H9 (cell line): ENCODE data around the gene CAMTA1. TPM values are rescaled to one million over a fixed set of nuclear protein-coding genes. Genes with fewer than 3 reads are reported as not detected.

ENCODE experiments used
- DNase-seq: peaks from one replicate; pipeline ENCODE4 v3.0.0-alpha.2; 2017
- H2AFZ ChIP-seq: one replicate; pipeline ENCODE4 v1.6.1; 2013; ENCODE audit warnings: mild to moderate bottlenecking, low read length, control low read depth, moderate library complexity
- H2AK5ac ChIP-seq: 2 replicates; pipeline ENCODE4 v1.6.1; 2013; ENCODE audit warnings: low read length, control low read depth, mixed read lengths; ENCODE audit not compliant: insufficient read length
- H2BK120ac ChIP-seq: one replicate; pipeline ENCODE4 v1.6.1; 2013; ENCODE audit warnings: low read depth, mild to moderate bottlenecking, low read length, control low read depth, inconsistent platforms; ENCODE audit not compliant: poor library complexity, severe bottlenecking
- H2BK12ac ChIP-seq: 2 replicates; pipeline ENCODE4 v1.6.1; 2013; ENCODE audit warnings: low read length, control low read depth, mixed read lengths, low read depth; ENCODE audit not compliant: insufficient read length
- H2BK15ac ChIP-seq: 2 replicates; pipeline ENCODE4 v1.6.1; 2013; ENCODE audit warnings: low read depth, low read length, control low read depth
- H2BK20ac ChIP-seq: one replicate; pipeline ENCODE4 v1.6.1; 2013; ENCODE audit warnings: low read depth, mild to moderate bottlenecking, low read length, control low read depth, inconsistent platforms; ENCODE audit not compliant: poor library complexity, severe bottlenecking
- H2BK5ac ChIP-seq: 2 replicates; pipeline ENCODE4 v1.6.1; 2013; ENCODE audit warnings: low read length, control low read depth, mixed read lengths; ENCODE audit not compliant: insufficient read length
- H3K14ac ChIP-seq: 2 replicates; pipeline ENCODE4 v1.6.1; 2013; ENCODE audit warnings: low read length, control low read depth; ENCODE audit not compliant: insufficient read depth
- H3K18ac ChIP-seq: 2 replicates; pipeline ENCODE4 v1.6.1; 2013; ENCODE audit warnings: low read depth, mild to moderate bottlenecking, mixed read lengths, low read length, control low read depth; ENCODE audit not compliant: insufficient read length
- H3K23ac ChIP-seq: 2 replicates; pipeline ENCODE4 v1.6.1; 2013; ENCODE audit warnings: low read length, control low read depth, mixed read lengths, low read depth; ENCODE audit not compliant: insufficient read length
- H3K23me2 ChIP-seq: 2 replicates; pipeline ENCODE4 v1.6.1; 2013; ENCODE audit warnings: low read depth, mild to moderate bottlenecking, mixed read lengths, low read length, control low read depth; ENCODE audit not compliant: insufficient read length, poor library complexity, severe bottlenecking
- H3K27ac ChIP-seq: 2 replicates; pipeline ENCODE4 v1.5.1; 2013; ENCODE audit warnings: low read length, control low read depth, mixed read lengths, low read depth; ENCODE audit not compliant: insufficient read length
- H3K27me3 ChIP-seq: 2 replicates; pipeline ENCODE4 v1.6.1; 2013; ENCODE audit warnings: low read length, control low read depth, inconsistent platforms; ENCODE audit not compliant: insufficient read depth
- H3K4ac ChIP-seq: 2 replicates; pipeline ENCODE4 v1.6.1; 2013; ENCODE audit warnings: low read depth, mild to moderate bottlenecking, control low read depth, inconsistent platforms, low read length, moderate library complexity
- H3K4me1 ChIP-seq: 2 replicates; pipeline ENCODE4 v1.6.1; 2013; ENCODE audit warnings: low read length, control low read depth, inconsistent platforms; ENCODE audit not compliant: insufficient read depth
- H3K4me2 ChIP-seq: 2 replicates; pipeline ENCODE4 v1.6.1; 2013; ENCODE audit warnings: low read length, control low read depth, mixed read lengths; ENCODE audit not compliant: insufficient read length, insufficient read depth
- H3K56ac ChIP-seq: 2 replicates; pipeline ENCODE4 v1.6.1; 2013; ENCODE audit warnings: low read depth, mild to moderate bottlenecking, mixed read lengths, low read length, control low read depth; ENCODE audit not compliant: insufficient read length
- H3K79me1 ChIP-seq: 2 replicates; pipeline ENCODE4 v1.6.1; 2013; ENCODE audit warnings: low read depth, mild to moderate bottlenecking, moderate library complexity, low read length, control low read depth, inconsistent platforms; ENCODE audit not compliant: insufficient read depth, poor library complexity, severe bottlenecking
- H3K79me2 ChIP-seq: 2 replicates; pipeline ENCODE4 v1.6.1; 2013; ENCODE audit warnings: low read length, control low read depth, inconsistent platforms; ENCODE audit not compliant: insufficient read depth
- H3K9ac ChIP-seq: 2 replicates; pipeline ENCODE4 v1.6.1; 2013; ENCODE audit warnings: low read length, control low read depth, mixed read lengths; ENCODE audit not compliant: insufficient read length; ENCODE audit errors: extremely low read depth
- H3K9me3 ChIP-seq: one replicate; pipeline ENCODE4 v1.6.1; 2013; ENCODE audit warnings: low read depth, low read length, inconsistent platforms; ENCODE audit not compliant: control insufficient read depth
- H3T11ph ChIP-seq: one replicate; pipeline ENCODE4 v1.6.1; 2013; ENCODE audit warnings: mild to moderate bottlenecking, low read length, control low read depth, inconsistent platforms
- H4K20me1 ChIP-seq: one replicate; pipeline ENCODE4 v1.6.1; 2013; ENCODE audit not compliant: control insufficient read depth, insufficient read length, insufficient read depth
- H4K5ac ChIP-seq: 2 replicates; pipeline ENCODE4 v1.6.1; 2013; ENCODE audit warnings: low read depth, mild to moderate bottlenecking, mixed read lengths, low read length, control low read depth; ENCODE audit not compliant: insufficient read length
- H4K8ac ChIP-seq: replicated peaks from 2 replicates; pipeline ENCODE4 v1.6.1; 2013; ENCODE audit warnings: low read length, control low read depth, mixed read lengths, low read depth; ENCODE audit not compliant: insufficient read length
- H4K91ac ChIP-seq: 2 replicates; pipeline ENCODE4 v1.6.1; 2013; ENCODE audit warnings: low read depth, mild to moderate bottlenecking, moderate library complexity, mixed read lengths, low read length, control low read depth; ENCODE audit not compliant: insufficient read length
- H3K27ac Mint-ChIP-seq, 3 experiments: 2 replicates in 2 of 3; 3 replicates in 1 of 3; pipeline ENCODE4 v1.8.0; 2020 to 2021; ENCODE audit warnings: mixed read lengths in 3 of 3, mild to moderate bottlenecking in 1 of 3, moderate library complexity in 1 of 3
- H3K27me3 Mint-ChIP-seq: 2 replicates; pipeline ENCODE4 v1.8.0; 2021; ENCODE audit warnings: low read depth, mild to moderate bottlenecking, moderate library complexity, mixed read lengths
- H3K36me3 Mint-ChIP-seq, 3 experiments: 2 replicates in 2 of 3; 3 replicates in 1 of 3; pipeline ENCODE4 v1.8.0; 2020 to 2021; ENCODE audit warnings: low read depth in 3 of 3, mixed read lengths in 3 of 3; ENCODE audit not compliant: insufficient read depth in 1 of 3
- H3K4me1 Mint-ChIP-seq, 2 experiments: 2 replicates each; pipeline ENCODE4 v1.8.0; 2020; ENCODE audit warnings: mixed read lengths in 2 of 2
- H3K4me3 Mint-ChIP-seq, 2 experiments: 2 replicates in 1 of 2; 3 replicates in 1 of 2; pipeline ENCODE4 v1.8.0; 2020 to 2021; ENCODE audit warnings: mild to moderate bottlenecking in 2 of 2, mixed read lengths in 2 of 2, moderate library complexity in 1 of 2
- H3K9me3 Mint-ChIP-seq, 2 experiments: 2 replicates in 1 of 2; 3 replicates in 1 of 2; pipeline ENCODE4 v1.8.0; 2020; ENCODE audit warnings: mild to moderate bottlenecking in 2 of 2, mixed read lengths in 2 of 2, moderate library complexity in 1 of 2
- WGBS: extraction: QIAGEN DNeasy Blood & Tissue Kit; methylation state at CpG from one replicate; pipeline ENCODE4 v1.1.7; 2013; ENCODE audit warnings: missing lambda C conversion rate, low lambda C conversion rate, mixed read lengths; ENCODE audit not compliant: insufficient read length; ENCODE audit errors: extremely low coverage; 5-methylcytosine and 5-hydroxymethylcytosine counted together
- total RNA-seq: library from RNA; stranded (reverse); gene quantifications from 2 replicates; pipeline ENCODE4 v1.2.1, GENCODE V29; 2021
- TF ChIP-seq, protein P1 (sequence below): fragments of 200-600 bp; sonication (generic); conservative IDR thresholded peaks from 3 replicates; pipeline ENCODE4 v1.8.0; 2021; ENCODE audit warnings: antibody characterized with exemption, mild to moderate bottlenecking

The CAMTA1 gene
- total RNA-seq, 1 experiment from 2014 or later = 115 TPM

DNA sequence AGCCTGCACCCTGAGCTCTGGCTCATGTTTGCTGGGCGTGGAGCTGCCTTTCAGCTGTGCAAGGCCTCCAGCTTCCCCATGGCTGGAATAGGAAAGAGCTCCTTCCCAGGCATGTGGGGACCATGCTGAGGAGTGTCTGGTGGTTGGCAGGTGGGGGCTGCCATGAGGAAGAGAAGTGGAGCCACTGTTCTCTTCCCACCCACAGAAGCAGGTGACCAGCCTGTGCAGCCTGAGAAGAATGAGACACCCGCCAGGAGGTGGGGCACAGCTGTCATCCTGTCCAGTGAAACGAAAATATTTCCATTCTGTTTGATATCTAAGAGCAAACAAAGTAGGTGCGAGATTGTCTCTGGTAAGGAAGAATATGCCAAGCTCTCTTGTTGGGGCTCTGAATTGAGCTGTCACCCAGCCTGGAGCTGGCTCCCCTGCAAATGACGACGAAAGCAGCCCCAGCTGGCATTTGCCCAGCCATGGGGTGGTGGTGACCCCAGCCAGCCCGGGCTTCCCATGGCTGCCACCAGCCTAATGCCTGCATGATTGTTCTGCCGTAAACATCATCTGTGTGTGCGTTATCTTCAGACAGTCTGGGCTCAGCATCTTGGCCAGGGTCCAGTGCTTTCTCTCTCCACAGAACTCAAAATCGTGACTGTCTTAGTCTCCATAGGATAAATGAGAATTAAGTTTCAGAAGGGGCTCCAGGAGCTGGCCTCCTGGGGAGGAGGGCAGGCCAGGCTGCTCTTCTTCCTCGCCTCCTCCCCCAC, 556.1 kb downstream of the CAMTA1 start:
- DNase-seq = no peak
- no peak overlapping the region for H3K4me2 ChIP-seq
- no CpG with 5 or more reads among the region's 11 CpGs for WGBS

More for the DNA sequence above, 556.1 kb downstream of the CAMTA1 start:
- H2BK120ac ChIP-seq = no peak overlapping the region
- no peak overlapping the region for H3K4ac ChIP-seq
- H3T11ph ChIP-seq = no peak overlapping the region
- no peak overlapping the region for H3K27ac ChIP-seq
- H3K23ac ChIP-seq = no peak overlapping the region
- H3K4me1 ChIP-seq = no peaks in the 10 kb centered on the region
- H3K56ac ChIP-seq = no peak overlapping the region
- H4K8ac ChIP-seq = no peak overlapping the region
- no peaks in the 10 kb centered on the region for H3K23me2 ChIP-seq
- no peak overlapping the region for H2BK20ac ChIP-seq
- H2AFZ ChIP-seq = no peak overlapping the region
- Mint-ChIP-seq H3K27me3 (no peaks in the 10 kb centered on the region), H3K27ac (no peak overlapping the region; a peak in 1 of 7 replicates), H3K4me3 (no peak overlapping the region), H3K9me3 (no peaks in the 10 kb centered on the region), H3K4me1 (peaks cover 3 to 4% of the 10 kb centered on the region in 2 experiments), H3K36me3 (no peaks in the 10 kb centered on the region; a peak in 1 of 7 replicates)
- no peak overlapping the region for H4K91ac ChIP-seq
- no peaks in the 10 kb centered on the region for H4K20me1 ChIP-seq
- H2BK15ac ChIP-seq = no peak overlapping the region
- no peaks in the 10 kb centered on the region for H3K79me1 ChIP-seq
- TF ChIP-seq, protein P1, sequence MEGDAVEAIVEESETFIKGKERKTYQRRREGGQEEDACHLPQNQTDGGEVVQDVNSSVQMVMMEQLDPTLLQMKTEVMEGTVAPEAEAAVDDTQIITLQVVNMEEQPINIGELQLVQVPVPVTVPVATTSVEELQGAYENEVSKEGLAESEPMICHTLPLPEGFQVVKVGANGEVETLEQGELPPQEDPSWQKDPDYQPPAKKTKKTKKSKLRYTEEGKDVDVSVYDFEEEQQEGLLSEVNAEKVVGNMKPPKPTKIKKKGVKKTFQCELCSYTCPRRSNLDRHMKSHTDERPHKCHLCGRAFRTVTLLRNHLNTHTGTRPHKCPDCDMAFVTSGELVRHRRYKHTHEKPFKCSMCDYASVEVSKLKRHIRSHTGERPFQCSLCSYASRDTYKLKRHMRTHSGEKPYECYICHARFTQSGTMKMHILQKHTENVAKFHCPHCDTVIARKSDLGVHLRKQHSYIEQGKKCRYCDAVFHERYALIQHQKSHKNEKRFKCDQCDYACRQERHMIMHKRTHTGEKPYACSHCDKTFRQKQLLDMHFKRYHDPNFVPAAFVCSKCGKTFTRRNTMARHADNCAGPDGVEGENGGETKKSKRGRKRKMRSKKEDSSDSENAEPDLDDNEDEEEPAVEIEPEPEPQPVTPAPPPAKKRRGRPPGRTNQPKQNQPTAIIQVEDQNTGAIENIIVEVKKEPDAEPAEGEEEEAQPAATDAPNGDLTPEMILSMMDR = no peak
- no peaks in the 10 kb centered on the region for H3K27me3 ChIP-seq
- no peak overlapping the region for H4K5ac ChIP-seq
- no peak overlapping the region for H2AK5ac ChIP-seq
- no peak overlapping the region for H3K18ac ChIP-seq
- no peak overlapping the region for H3K14ac ChIP-seq
- no peak overlapping the region for H2BK5ac ChIP-seq
- H3K9me3 ChIP-seq = no peaks in the 10 kb centered on the region
- no peak overlapping the region for H3K9ac ChIP-seq
- H3K79me2 ChIP-seq = no peaks in the 10 kb centered on the region
- H2BK12ac ChIP-seq = no peak overlapping the region
